Measurements from ENCODE around the gene ZBTB24.

- TF ChIP-seq CTCF (IDR thresholded peaks at IDR 0.05; ENCODE audit: borderline replicate concordance, extremely low read depth, low read length, poor library complexity, severe bottlenecking) (no peak), EZH2 (IDR thresholded peaks at IDR 0.05; ENCODE audit: borderline replicate concordance, low read depth, low read length, severe bottlenecking) (no peak)
Measured at GRCh38 chr6:109474995-109475394, 8.0 kb downstream of the ZBTB24 start.
